K562 (cell line): Measurements from ENCODE around the gene ODAPH. TPM values are rescaled to one million over a fixed set of nuclear protein-coding genes. Genes with fewer than 3 reads are reported as not detected.

Source experiments
- ARID2 ChIP-seq: fragments of 450-650 bp; IDR thresholded peaks from 2 replicates; pipeline ENCODE4 v1.6.1; 2017; ENCODE audit warnings: antibody characterized with exemption, mild to moderate bottlenecking
- ARNT ChIP-seq, 2 experiments: fragments of 450-650 bp; IDR thresholded peaks; 2 replicates each; pipeline ENCODE4 v1.6.1; 2016; ENCODE audit warnings: mild to moderate bottlenecking in 1 of 2
- CREB1 ChIP-seq, 2 experiments: sonication (generic) in 1 of 2; formaldehyde crosslinking in 1 of 2; IDR thresholded peaks; 2 replicates each; pipeline versions ENCODE4 v1.6.1 to v1.8.0; 2012 to 2022; ENCODE audit warnings: inconsistent platforms in 1 of 2, mild to moderate bottlenecking in 1 of 2, missing genetic modification reagents in 1 of 2, moderate library complexity in 1 of 2
- CREM ChIP-seq: IDR thresholded peaks from 2 replicates; pipeline ENCODE4 v1.6.1; 2014; ENCODE audit warnings: antibody characterized with exemption, low read depth
- CUX1 ChIP-seq: fragments of 200-800 bp; sonication (Bioruptor generic); IDR thresholded peaks from 2 replicates; pipeline ENCODE4 v1.6.1; 2016; ENCODE audit warnings: missing genetic modification characterization, missing compliant biosample characterization
- DDX20 ChIP-seq: fragments of 450-650 bp; IDR thresholded peaks from 2 replicates; pipeline ENCODE4 v1.6.1; 2016; ENCODE audit warnings: missing genetic modification characterization, low read depth, mild to moderate bottlenecking, missing compliant biosample characterization, moderate library complexity
- ELF1 ChIP-seq: fragments of 200-800 bp; sonication (Bioruptor generic); IDR thresholded peaks from 2 replicates; pipeline ENCODE4 v1.6.1; 2016; ENCODE audit warnings: missing genetic modification characterization, missing compliant biosample characterization
- GABPB1 ChIP-seq: sonication (generic); formaldehyde crosslinking; IDR thresholded peaks from 2 replicates; pipeline ENCODE4 v1.8.0; 2022; ENCODE audit warnings: mild to moderate bottlenecking, missing genetic modification reagents
- PBX2 ChIP-seq, 2 experiments: IDR thresholded peaks in 1 of 2; conservative IDR thresholded peaks in 1 of 2; 2 replicates each; pipeline ENCODE4 v1.6.1; 2016; ENCODE audit warnings: low read depth in 2 of 2, mild to moderate bottlenecking in 1 of 2, missing compliant biosample characterization in 1 of 2, missing genetic modification characterization in 1 of 2, moderate library complexity in 1 of 2
- PRMT5 ChIP-seq: sonication (generic); formaldehyde crosslinking; IDR thresholded peaks from 2 replicates; pipeline ENCODE4 v1.5.0; 2020; ENCODE audit warnings: missing genetic modification reagents
- SMARCA4 ChIP-seq: fragments of 450-650 bp; IDR thresholded peaks from 2 replicates; pipeline ENCODE4 v1.6.1; 2016
- TCF3 ChIP-seq: sonication (generic); formaldehyde crosslinking; IDR thresholded peaks from 2 replicates; pipeline ENCODE4 v1.4.0; 2020; ENCODE audit warnings: mild to moderate bottlenecking, missing genetic modification reagents
- THAP7 ChIP-seq: fragments of 250-450 bp; sonication (Bioruptor Pico); IDR thresholded peaks from 2 replicates; pipeline ENCODE4 v1.5.0; 2021
- THRAP3 ChIP-seq: fragments of 450-650 bp; IDR thresholded peaks from 2 replicates; pipeline ENCODE4 v1.6.1; 2016; ENCODE audit warnings: mild to moderate bottlenecking, inconsistent platforms, borderline replicate concordance
- polyA plus RNA-seq, 8 experiments: library from polyadenylated mRNA; depleted of rRNA in 4 of 8; stranded (reverse) in 5 of 8; unstranded in 3 of 8; fragments of >200 nt; fragmentation: Nextera tagmentation in 2 of 8; fragmentation: Illumina TruSeq in 1 of 8; extraction: Ambion mirVana in 2 of 8; extraction: Trizol in 1 of 8; gene quantifications; 2 replicates each; pipeline versions ENCODE4 v1.2.1 to v1.2.3, GENCODE V29; 2011 to 2014; ENCODE audit warnings: inconsistent platforms in 1 of 8, missing spikeins in 1 of 8
- total RNA-seq, 7 experiments: library from RNA; depleted of rRNA in 6 of 7; stranded (reverse); fragments of >200 nt in 6 of 7; fragmentation: Illumina TruSeq in 2 of 7; extraction: Trizol in 2 of 7; gene quantifications; 2 replicates each; pipeline versions ENCODE4 v1.2.1 to v1.2.3, GENCODE V29; 2011 to 2021; ENCODE audit warnings: low replicate concordance in 1 of 7

ODAPH gene
- total and polyA plus RNA-seq, 9 of the 15 experiments (the other 6 are each of a cell fraction or from before 2014, with no cell fraction given), result not detected

GRCh38 chr4:75512386-75513211 is 43.3 kb upstream of the ODAPH start (continued):
- TF ChIP-seq ARNT (IDR thresholded peaks at IDR 0.05) (peak in 1 of 2 experiments; percentile 83; a peak in 1 of 4 replicates), ARID2 (0 out of 2 replicates have a peak, but pooled peaks have one; percentile 20), THRAP3 (no peak), CREM (0 out of 2 replicates have a peak, but pooled peaks have one; percentile 6), TCF3 (CRISPR knock-in tag) (peak; percentile 87), CREB1 (IDR thresholded peaks at IDR 0.05) (0 out of 2 replicates have a peak, but pooled peaks have one; percentile 29), CREB1 (CRISPR knock-in tag; IDR thresholded peaks at IDR 0.05) (no peak), DDX20 (tag) (no peak), SMARCA4 (peak; percentile 92), CUX1 (no peak), PBX2 (CRISPR knock-in tag; IDR thresholded peaks at IDR 0.05; ENCODE audit: low read depth) (no peak), PBX2 (tag; conservative IDR thresholded peaks at IDR 0.05; ENCODE audit: low read depth) (no peak), ELF1 (tag) (no peak), GABPB1 (peak; percentile 61; the same call in 1 of the 2 replicates), PRMT5 (CRISPR knock-in tag) (no peak), THAP7 (CRISPR knock-in tag) (no peak)
